ENCODE results near the gene HSPH1. TPM values are rescaled to one million over a fixed set of nuclear protein-coding genes. Genes with fewer than 3 reads are reported as not detected.

HSPH1 gene
- total and polyA plus RNA-seq, 10 of the 15 experiments (the other 5 are each of a cell fraction or from before 2014, with no cell fraction given) = 40.2 to 159 (median 92.6) TPM

GRCh38 chr13:31121379-31122140 lies 40.1 kb downstream of the HSPH1 start:
- Histone ChIP-seq H3K4me3 (no peak overlapping the region), H3K9ac (ENCODE audit: control insufficient read depth, insufficient read depth, low read length) (no peak overlapping the region), H3K27ac (ENCODE audit: control insufficient read depth, insufficient read depth) (no peak overlapping the region), H3K9me3 (replicated peaks; ENCODE audit: control insufficient read depth, insufficient read depth, low read length) (no peaks in the 10 kb centered on the region), H3K36me3 (ENCODE audit: control insufficient read depth in 2 of 2, insufficient read depth in 2 of 2, low read length in 1 of 2) (no peaks in the 10 kb centered on the region), H3K4me1 (ENCODE audit: control insufficient read depth, insufficient read depth, low read length) (no peaks in the 10 kb centered on the region), H2AFZ (ENCODE audit: control insufficient read depth, low read depth, low read length) (no peak overlapping the region), H3K4me2 (ENCODE audit: control insufficient read depth, insufficient read depth) (no peak overlapping the region), H4K20me1 (ENCODE audit: control insufficient read depth, insufficient read depth) (no peaks in the 10 kb centered on the region), H3K27me3 (replicated peaks in 1 of 2; ENCODE audit: control insufficient read depth in 2 of 2, insufficient read depth in 2 of 2, low read length in 1 of 2) (no peaks in the 10 kb centered on the region), H3K79me2 (ENCODE audit: control insufficient read depth, insufficient read depth, low read length) (no peaks in the 10 kb centered on the region)
- ChIA-PET RAD21 (ENCODE audit: unreplicated experiment) (no interaction called here), POLR2A (no interaction called here), SMC1A (ENCODE audit: uncharacterized antibody, unreplicated experiment) (no interaction called here), CTCF (no interaction called here)
- no TSS peak for BruUV-seq (replicated peaks)
- intact Hi-C loops (cut with micrococcal nuclease; ENCODE audit: unreplicated experiment) = no loop called here
- FAIRE-seq (no peak), ATAC-seq (no peak), DNase-seq (ENCODE audit: low read depth, low spot score) (no peak)
- 41% methylated on average over 7 of the region's 7 CpGs for WGBS (ENCODE audit: insufficient coverage, insufficient replicate concordance, low lambda C conversion rate, missing lambda C conversion rate)
- TF ChIP-seq TCF3 (IDR thresholded peaks at IDR 0.05; ENCODE audit: borderline replicate concordance, insufficient read depth, low read depth, low read length) = no peak
- no peak for TF ChIP-seq SUZ12 (IDR thresholded peaks at IDR 0.05; ENCODE audit: unreplicated experiment)
- no peak for TF ChIP-seq EGR1 (IDR thresholded peaks at IDR 0.05; ENCODE audit: borderline replicate concordance in 1 of 2, low read depth in 2 of 2, low read length in 2 of 2)
- in situ Hi-C loops (cut with MboI) = no loop called here

- CTCF ChIA-PET = no interaction called here
- intact Hi-C loops (cut with micrococcal nuclease; ENCODE audit: unreplicated experiment) (no loop called here), in situ Hi-C loops (cut with MboI) (no loop called here)
- WGBS (ENCODE audit: insufficient coverage, insufficient replicate concordance, low lambda C conversion rate, missing lambda C conversion rate) = 56% methylated on average over 8 of the region's 8 CpGs
- H4K20me1 ChIP-seq (ENCODE audit: control insufficient read depth, insufficient read depth) = no peaks in the 10 kb centered on the region
- no TSS peak for BruUV-seq (replicated peaks)
- FAIRE-seq = no peak
- RAD21 ChIA-PET (ENCODE audit: unreplicated experiment) = no interaction called here
- H3K4me3 ChIP-seq = no peak overlapping the region
- no peaks in the 10 kb centered on the region for H3K79me2 ChIP-seq (ENCODE audit: control insufficient read depth, insufficient read depth, low read length)
- H3K27me3 ChIP-seq (replicated peaks in 1 of 2; ENCODE audit: control insufficient read depth in 2 of 2, insufficient read depth in 2 of 2, low read length in 1 of 2) = peaks cover 3 to 14% of the 10 kb centered on the region in 2 experiments; a peak in 3 of 4 replicates
- no peak for DNase-seq (ENCODE audit: low read depth, low spot score)
- no peak overlapping the region for H3K9ac ChIP-seq (ENCODE audit: control insufficient read depth, insufficient read depth, low read length)
- POLR2A ChIA-PET = no interaction called here
- SMC1A ChIA-PET (ENCODE audit: uncharacterized antibody, unreplicated experiment) = no interaction called here
- H3K4me2 ChIP-seq (ENCODE audit: control insufficient read depth, insufficient read depth) = no peak overlapping the region
- H3K9me3 ChIP-seq (replicated peaks; ENCODE audit: control insufficient read depth, insufficient read depth, low read length) = no peaks in the 10 kb centered on the region
- no peak overlapping the region for H3K27ac ChIP-seq (ENCODE audit: control insufficient read depth, insufficient read depth)
- no peak for ATAC-seq
- no peaks in the 10 kb centered on the region for H3K36me3 ChIP-seq (ENCODE audit: control insufficient read depth in 2 of 2, insufficient read depth in 2 of 2, low read length in 1 of 2)
- H2AFZ ChIP-seq (ENCODE audit: control insufficient read depth, low read depth, low read length) = no peak overlapping the region
- H3K4me1 ChIP-seq (ENCODE audit: control insufficient read depth, insufficient read depth, low read length) = no peaks in the 10 kb centered on the region
- no peak for TF ChIP-seq ETV6 (conservative IDR thresholded peaks at IDR 0.05 in 1 of 2, IDR thresholded peaks at IDR 0.05 in 1 of 2; ENCODE audit: borderline replicate concordance in 1 of 2, low read depth in 1 of 2)
- TF ChIP-seq USF2 (IDR thresholded peaks at IDR 0.05; ENCODE audit: borderline replicate concordance, low read depth, low read length) = no peak
- no peak for TF ChIP-seq ZNF384 (IDR thresholded peaks at IDR 0.05; ENCODE audit: borderline replicate concordance, low read depth, low read length)
- TF ChIP-seq PAX5 (IDR thresholded peaks at IDR 0.05; ENCODE audit: borderline replicate concordance, low read depth, low read length) = no peak
- TF ChIP-seq IRF3 (IDR thresholded peaks at IDR 0.05) = no peak
- TF ChIP-seq HDAC2 (IDR thresholded peaks at IDR 0.05) = no peak
- TF ChIP-seq SIN3A (IDR thresholded peaks at IDR 0.05; ENCODE audit: low read depth, low read length) = no peak
- no peak for TF ChIP-seq RELB (IDR thresholded peaks at IDR 0.05; ENCODE audit: low read depth)
Measured at GRCh38 chr13:31119966-31120700, 41.6 kb downstream of the HSPH1 start.
